HG03139 (cell line): ENCODE data around the gene EYA2.

Experiments
- ATAC-seq: cut with Tn5 transposase; IDR thresholded peaks from one replicate; pipeline ENCODE4 v1.9.1; 2021; ENCODE audit not compliant: unreplicated experiment

EYA2 gene

GRCh38 chr20:47061549-47061948 is 166.9 kb downstream of the EYA2 start:
- no peak for ATAC-seq

GRCh38 chr20:47062226-47062890 is 167.7 kb downstream of the EYA2 start:
- ATAC-seq, result no peak

- no peak for ATAC-seq
Measured at GRCh38 chr20:47063407-47063806, 168.8 kb downstream of the EYA2 start.

- no peak for ATAC-seq
Measured at GRCh38 chr20:47063808-47064207, 169.2 kb downstream of the EYA2 start.

GRCh38 chr20:47066484-47067270 is 172.0 kb downstream of the EYA2 start:
- ATAC-seq, result no peak

GRCh38 chr20:47067776-47068175 is 173.1 kb downstream of the EYA2 start:
- no peak for ATAC-seq

GRCh38 chr20:47070176-47070575 is 175.5 kb downstream of the EYA2 start:
- ATAC-seq, result no peak

- no peak for ATAC-seq
Measured at GRCh38 chr20:47071646-47072185, 177.1 kb downstream of the EYA2 start.

- no peak for ATAC-seq
Measured at GRCh38 chr20:47073766-47074475, 179.3 kb downstream of the EYA2 start.

GRCh38 chr20:47075263-47075662 is 180.6 kb downstream of the EYA2 start:
- ATAC-seq, result no peak

- no peak for ATAC-seq
Measured at GRCh38 chr20:47079047-47079446, 184.4 kb downstream of the EYA2 start.

GRCh38 chr20:47080365-47080764 is 185.7 kb downstream of the EYA2 start:
- no peak for ATAC-seq

- no peak for ATAC-seq
Measured at GRCh38 chr20:47086316-47086715, 191.7 kb downstream of the EYA2 start.

- no peak for ATAC-seq
Measured at GRCh38 chr20:47088335-47088734, 193.7 kb downstream of the EYA2 start.

- ATAC-seq, result no peak
Measured at GRCh38 chr20:47089151-47089550, 194.5 kb downstream of the EYA2 start.

- ATAC-seq, result no peak
Measured at GRCh38 chr20:47090835-47091234, 196.2 kb downstream of the EYA2 start.

GRCh38 chr20:47093320-47093966 is 198.8 kb downstream of the EYA2 start:
- no peak for ATAC-seq

GRCh38 chr20:47095690-47096089 is 201.0 kb downstream of the EYA2 start:
- no peak for ATAC-seq

GRCh38 chr20:47097691-47098622 is 203.3 kb downstream of the EYA2 start:
- no peak for ATAC-seq

GRCh38 chr20:47099093-47099492 is 204.4 kb downstream of the EYA2 start:
- no peak for ATAC-seq
